ENCODE results near the gene ZFAND2A. TPM values are rescaled to one million over a fixed set of nuclear protein-coding genes. Genes with fewer than 3 reads are reported as not detected.
A peak's percentile ranks its signal among the peaks of the same experiment; 100 is the strongest.
"Not testable (repeated sequence)": the region's sequence is repeated elsewhere in the genome, so short reads cannot be mapped to it uniquely, and the experiment has no call there.

Gene ZFAND2A
- total and polyA plus RNA-seq, 4 donors, result 17.3 to 44.3 (median 30.0) TPM

- no peak overlapping the region for H3K9ac ChIP-seq (ENCODE audit: insufficient read depth in 1 of 2, low read length in 2 of 2)
- no peak for ATAC-seq (ENCODE audit: insufficient read depth, low FRiP score)
- no peak overlapping the region for H3K4me3 ChIP-seq
- no peaks in the 10 kb centered on the region for H3K36me3 ChIP-seq (ENCODE audit: control insufficient read depth in 4 of 4, insufficient read depth in 4 of 4, low read length in 4 of 4)
- WGBS, 2 donors, result 62 to 74% methylated on average over 19 of the region's 19 CpGs
- H3K27ac ChIP-seq (ENCODE audit: low read depth in 1 of 2, low read length in 1 of 2), result no peak overlapping the region
- peaks cover 0 to 7% (median 3%) of the 10 kb centered on the region in 3 donors for H3K27me3 ChIP-seq (ENCODE audit: control insufficient read depth in 3 of 3, insufficient read depth in 3 of 3, low read length in 2 of 3)
- TF ChIP-seq CTCF (IDR thresholded peaks at IDR 0.05; ENCODE audit: control extremely low read depth, extremely low read depth), result no peak
- H3K4me1 ChIP-seq (ENCODE audit: control insufficient read depth in 5 of 5, insufficient read depth in 5 of 5, low read length in 5 of 5), result peaks cover 0 to 9% (median 4%) of the 10 kb centered on the region in 5 donors
- DNase-seq, result peak in 1 of 3 donors; percentile 35
- H3K9me3 ChIP-seq (ENCODE audit: control insufficient read depth in 4 of 4, insufficient read depth in 3 of 4, low read length in 3 of 4), result no peaks in the 10 kb centered on the region
Observed at GRCh38 chr7:1204460-1205140, 44.6 kb upstream of the ZFAND2A start.

GRCh38 chr7:1202914-1203313, 42.9 kb upstream of the ZFAND2A start:
- H3K9ac ChIP-seq (ENCODE audit: insufficient read depth in 1 of 2, low read length in 2 of 2); H3K27ac ChIP-seq (ENCODE audit: low read depth in 1 of 2, low read length in 1 of 2); DNase-seq; H3K4me3 ChIP-seq; H3K9me3 ChIP-seq (ENCODE audit: control insufficient read depth in 4 of 4, insufficient read depth in 3 of 4, low read length in 3 of 4); H3K36me3 ChIP-seq (ENCODE audit: control insufficient read depth in 4 of 4, insufficient read depth in 4 of 4, low read length in 4 of 4); H3K27me3 ChIP-seq (ENCODE audit: control insufficient read depth in 3 of 3, insufficient read depth in 3 of 3, low read length in 2 of 3); ATAC-seq (ENCODE audit: insufficient read depth, low FRiP score): not testable (repeated sequence)
- peaks cover 0 to 14% (median 4%) of the 10 kb centered on the region in 5 donors for H3K4me1 ChIP-seq (ENCODE audit: control insufficient read depth in 5 of 5, insufficient read depth in 5 of 5, low read length in 5 of 5)
- 94% methylated on average over 6 of the region's 6 CpGs for WGBS, 2 donors

- Histone ChIP-seq H3K4me3 (no peak overlapping the region), H3K27me3 (ENCODE audit: control insufficient read depth in 3 of 3, insufficient read depth in 3 of 3, low read length in 2 of 3) (peaks cover 0 to 3% (median 3%) of the 10 kb centered on the region in 3 donors), H3K9ac (ENCODE audit: insufficient read depth in 1 of 2, low read length in 2 of 2) (no peak overlapping the region), H3K4me1 (ENCODE audit: control insufficient read depth in 5 of 5, insufficient read depth in 5 of 5, low read length in 5 of 5) (peaks cover 0 to 14% (median 4%) of the 10 kb centered on the region in 5 donors), H3K9me3 (ENCODE audit: control insufficient read depth in 4 of 4, insufficient read depth in 3 of 4, low read length in 3 of 4) (no peaks in the 10 kb centered on the region), H3K36me3 (ENCODE audit: control insufficient read depth in 4 of 4, insufficient read depth in 4 of 4, low read length in 4 of 4) (no peaks in the 10 kb centered on the region), H3K27ac (ENCODE audit: low read depth in 1 of 2, low read length in 1 of 2) (no peak overlapping the region)
- WGBS, 2 donors, result 83 to 86% methylated on average over 15 of the region's 15 CpGs
- ATAC-seq (ENCODE audit: insufficient read depth, low FRiP score), result no peak
- no peak for DNase-seq
- no peak for TF ChIP-seq CTCF (IDR thresholded peaks at IDR 0.05; ENCODE audit: control extremely low read depth, extremely low read depth)
Observed at GRCh38 chr7:1201916-1202315, 41.9 kb upstream of the ZFAND2A start.

- Histone ChIP-seq H3K4me3 (no peak overlapping the region), H3K9ac (ENCODE audit: insufficient read depth in 1 of 2, low read length in 2 of 2) (no peak overlapping the region), H3K27me3 (ENCODE audit: control insufficient read depth in 3 of 3, insufficient read depth in 3 of 3, low read length in 2 of 3) (peaks cover 0 to 4% (median 3%) of the 10 kb centered on the region in 3 donors), H3K36me3 (ENCODE audit: control insufficient read depth in 4 of 4, insufficient read depth in 4 of 4, low read length in 4 of 4) (no peaks in the 10 kb centered on the region), H3K27ac (ENCODE audit: low read depth in 1 of 2, low read length in 1 of 2) (no peak overlapping the region), H3K9me3 (ENCODE audit: control insufficient read depth in 4 of 4, insufficient read depth in 3 of 4, low read length in 3 of 4) (no peaks in the 10 kb centered on the region), H3K4me1 (ENCODE audit: control insufficient read depth in 5 of 5, insufficient read depth in 5 of 5, low read length in 5 of 5) (peaks cover 0 to 14% (median 4%) of the 10 kb centered on the region in 5 donors)
- WGBS, 2 donors, result 47 to 72% methylated on average over 19 of the region's 19 CpGs
- TF ChIP-seq CTCF (IDR thresholded peaks at IDR 0.05; ENCODE audit: control extremely low read depth, extremely low read depth), result no peak
- DNase-seq, result peak; percentile 84 to 91 (median 85)
- no peak for ATAC-seq (ENCODE audit: insufficient read depth, low FRiP score)
Observed at GRCh38 chr7:1200045-1200444, 40.0 kb upstream of the ZFAND2A start.

Data from lung (tissue), 12 donors.